NCI-H1105 treated with DMSO at 0.1 percent for 48 hours (cell line): ENCODE measurements around the gene CYLD.
A peak's percentile ranks its signal among the peaks of the same experiment; 100 is the strongest.

Experiments used
- DNase-seq: peaks from one replicate; lab custom pipeline; 2025; lab: John Stamatoyannopoulos, UW

Gene CYLD

GRCh38 chr16:50741781-50742575 is at the start of gene CYLD:
Gene CYLD (plus strand): TSS chr16:50742086. CDS start chr16:50749699, 7,613 bp downstream.
- DNase-seq, result peak; percentile 100

GRCh38 chr16:50692644-50692998 is 49.3 kb upstream of the CYLD start:
- no peak for DNase-seq

GRCh38 chr16:50692999-50693781 is 48.7 kb upstream of the CYLD start, which contains the start of gene NOD2:
Gene NOD2 (plus strand): TSS chr16:50693606. CDS start chr16:50699496, 5,890 bp downstream.
- DNase-seq, result no peak

DNA sequence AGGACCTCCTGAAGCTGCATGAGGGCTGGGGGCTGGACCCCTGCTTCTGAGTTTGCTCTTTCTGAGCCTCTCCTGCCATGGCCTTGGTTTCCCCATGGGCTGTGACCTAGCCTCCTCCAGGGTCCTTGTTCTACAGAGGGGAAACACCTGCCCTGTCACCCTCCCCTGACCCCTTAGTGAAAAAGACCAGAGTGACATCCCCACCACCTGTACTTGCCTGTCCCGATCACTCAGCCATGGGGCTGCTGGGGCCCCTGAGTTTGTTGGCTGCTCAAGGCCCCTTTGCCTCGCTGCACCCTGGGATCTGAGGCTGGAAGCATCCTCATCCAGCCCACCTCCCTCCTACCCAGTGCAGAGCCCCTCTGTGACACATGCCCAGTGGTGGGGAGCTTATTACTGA is 47.7 kb upstream of the CYLD start:
- no peak for DNase-seq

DNA sequence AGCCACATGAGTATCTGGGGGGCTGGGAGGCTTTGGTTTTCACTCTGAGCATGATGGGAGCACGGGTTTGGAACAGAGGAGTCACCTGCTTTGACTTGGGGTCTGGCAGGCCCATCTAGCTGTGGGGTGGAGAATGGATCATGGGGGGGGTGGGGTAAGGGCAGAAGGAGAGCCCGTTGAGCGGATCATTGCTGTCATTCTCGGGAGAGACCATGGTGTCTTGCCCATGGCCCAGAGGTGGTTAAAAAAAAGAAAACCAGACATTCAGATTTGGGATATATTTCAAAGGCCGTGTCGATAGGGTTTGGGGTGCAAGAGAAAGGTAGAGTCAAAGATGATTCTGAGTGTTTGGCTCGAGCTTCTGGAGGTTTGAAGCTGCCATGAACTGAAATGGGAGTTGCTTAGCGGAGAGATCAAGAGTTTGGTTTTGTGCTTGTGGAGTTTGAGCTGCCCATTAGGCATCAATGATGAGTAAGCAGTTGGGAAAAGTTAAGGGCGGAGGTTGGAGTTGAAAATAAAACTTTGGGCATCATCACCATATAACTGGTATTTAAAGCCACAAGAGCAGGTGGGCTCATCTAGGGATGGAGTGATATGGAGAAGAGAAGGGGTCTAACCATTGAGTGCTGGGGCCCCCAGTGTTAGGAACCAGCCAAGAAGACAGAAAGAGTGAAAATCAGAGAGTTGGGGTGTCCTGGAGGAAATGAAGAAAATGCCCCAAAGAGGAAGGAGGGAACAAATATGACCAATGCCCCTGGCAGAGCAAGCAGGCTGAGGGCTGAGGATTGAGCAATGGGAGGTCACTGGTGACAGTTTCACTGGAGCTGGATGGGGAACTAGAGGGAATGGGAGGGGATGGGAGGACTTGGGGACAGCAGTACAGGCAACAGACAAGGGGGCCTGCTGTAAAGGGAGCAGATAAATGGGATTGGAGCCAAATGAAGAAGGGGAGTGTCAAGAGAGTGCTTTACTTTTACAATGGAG is 46.6 kb upstream of the CYLD start:
- DNase-seq, result no peak

- no peak for DNase-seq
Measured at GRCh38 chr16:50696126-50696525, 45.8 kb upstream of the CYLD start.

DNA sequence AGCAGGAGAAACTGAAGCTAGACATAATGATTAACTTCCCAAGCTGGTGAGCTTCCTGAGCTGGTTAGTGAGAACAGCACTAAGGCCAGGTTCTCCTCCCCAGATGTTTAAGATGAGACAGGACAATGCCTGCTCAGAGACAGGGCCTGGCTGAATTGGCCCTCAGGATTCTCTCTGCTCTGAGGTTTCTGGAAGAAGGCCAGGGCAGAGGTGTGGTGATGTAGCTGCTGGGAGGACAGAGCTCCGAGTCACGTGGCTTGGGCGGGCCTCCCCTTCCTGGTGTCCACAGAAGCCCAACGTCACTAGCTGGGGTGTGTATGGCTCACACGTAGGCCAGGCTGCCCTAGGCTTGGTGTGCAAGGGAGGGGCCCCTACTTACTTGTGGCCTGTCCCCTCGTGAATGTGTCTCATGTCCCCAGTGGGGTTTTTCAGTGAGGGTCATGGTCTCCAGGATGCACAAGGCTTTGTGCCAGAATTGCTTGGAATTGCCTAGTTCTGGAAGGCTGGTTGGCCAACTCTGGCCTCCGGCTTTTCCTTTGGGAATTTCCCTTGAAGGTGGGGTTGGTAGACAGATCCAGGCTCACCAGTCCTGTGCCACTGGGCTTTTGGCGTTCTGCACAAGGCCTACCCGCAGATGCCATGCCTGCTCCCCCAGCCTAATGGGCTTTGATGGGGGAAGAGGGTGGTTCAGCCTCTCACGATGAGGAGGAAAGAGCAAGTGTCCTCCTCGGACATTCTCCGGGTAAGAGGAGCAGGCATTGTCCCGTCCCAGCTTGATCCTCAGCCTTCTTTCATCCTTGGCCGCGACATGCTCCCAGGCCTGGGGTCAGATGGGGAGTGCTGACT is 45.1 kb upstream of the CYLD start:
- no peak for DNase-seq

- DNase-seq, result no peak
Measured at GRCh38 chr16:50697421-50697715, 44.5 kb upstream of the CYLD start.

DNA sequence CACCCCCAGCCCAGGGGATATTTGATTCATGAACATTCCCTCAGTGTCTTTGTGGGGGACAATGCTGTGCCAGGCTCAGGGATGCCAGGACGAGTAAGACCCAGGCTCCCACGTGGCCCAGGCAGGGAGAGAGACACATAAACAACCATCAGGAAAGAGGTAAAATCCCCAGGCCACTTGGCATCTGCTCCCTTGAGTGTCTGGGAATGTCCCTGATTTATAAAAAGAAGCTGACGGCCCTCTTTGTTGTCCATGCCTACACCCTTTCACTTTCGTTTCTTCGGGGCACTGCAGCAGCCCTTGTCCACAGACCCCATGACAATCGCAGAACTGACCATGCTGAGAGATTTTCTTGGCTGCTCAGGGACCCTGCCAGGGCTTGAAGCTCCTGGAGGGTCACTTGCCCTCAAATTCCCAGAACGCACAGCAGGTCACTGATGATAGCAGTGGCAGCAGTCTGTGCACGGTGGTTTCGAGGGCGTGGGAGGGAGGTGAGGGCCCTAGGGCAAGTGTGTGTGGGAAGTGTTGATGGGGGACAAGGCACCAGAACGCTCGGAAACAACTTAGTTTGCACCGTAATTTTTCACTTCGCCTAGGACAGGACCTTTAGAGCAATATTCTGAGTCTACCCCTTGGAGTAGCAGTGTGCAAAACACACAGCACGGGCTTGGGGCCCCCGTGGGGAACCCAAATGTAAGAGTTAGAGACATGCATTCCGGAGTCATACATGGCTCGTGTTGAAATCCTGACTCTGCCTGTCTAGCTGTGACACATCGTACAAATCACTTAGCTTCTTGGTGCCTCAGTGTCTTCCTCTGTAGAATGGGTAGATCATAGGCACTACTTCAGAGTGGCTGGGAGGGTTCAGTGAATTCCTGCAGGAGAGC is 43.8 kb upstream of the CYLD start:
- no peak for DNase-seq

DNA sequence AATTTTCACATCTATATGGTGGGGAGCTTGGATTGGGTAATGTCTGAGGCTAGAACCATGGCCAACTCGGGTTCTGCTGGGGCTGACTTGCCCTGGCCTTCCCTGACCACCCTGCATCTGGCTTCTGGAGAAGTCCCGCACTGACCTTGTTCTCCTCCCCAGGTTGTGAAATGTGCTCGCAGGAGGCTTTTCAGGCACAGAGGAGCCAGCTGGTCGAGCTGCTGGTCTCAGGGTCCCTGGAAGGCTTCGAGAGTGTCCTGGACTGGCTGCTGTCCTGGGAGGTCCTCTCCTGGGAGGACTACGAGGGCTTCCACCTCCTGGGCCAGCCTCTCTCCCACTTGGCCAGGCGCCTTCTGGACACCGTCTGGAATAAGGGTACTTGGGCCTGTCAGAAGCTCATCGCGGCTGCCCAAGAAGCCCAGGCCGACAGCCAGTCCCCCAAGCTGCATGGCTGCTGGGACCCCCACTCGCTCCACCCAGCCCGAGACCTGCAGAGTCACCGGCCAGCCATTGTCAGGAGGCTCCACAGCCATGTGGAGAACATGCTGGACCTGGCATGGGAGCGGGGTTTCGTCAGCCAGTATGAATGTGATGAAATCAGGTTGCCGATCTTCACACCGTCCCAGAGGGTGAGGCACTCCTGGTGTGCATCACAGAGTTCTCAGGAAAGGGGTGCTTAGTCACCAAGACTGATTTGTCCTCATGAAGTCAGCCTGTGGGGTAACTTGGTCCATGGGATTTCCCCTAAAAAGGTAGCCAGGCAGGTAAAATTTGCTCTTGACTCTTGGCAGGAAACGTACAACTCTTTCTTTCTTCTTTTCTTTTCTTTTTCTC is 42.3 kb upstream of the CYLD start:
- DNase-seq, result no peak

GRCh38 chr16:50702725-50703124 is 39.2 kb upstream of the CYLD start:
- no peak for DNase-seq

- no peak for DNase-seq
Measured at GRCh38 chr16:50704245-50704644, 37.6 kb upstream of the CYLD start.

GRCh38 chr16:50705436-50706110 is 36.3 kb upstream of the CYLD start:
- DNase-seq, result no peak

DNA sequence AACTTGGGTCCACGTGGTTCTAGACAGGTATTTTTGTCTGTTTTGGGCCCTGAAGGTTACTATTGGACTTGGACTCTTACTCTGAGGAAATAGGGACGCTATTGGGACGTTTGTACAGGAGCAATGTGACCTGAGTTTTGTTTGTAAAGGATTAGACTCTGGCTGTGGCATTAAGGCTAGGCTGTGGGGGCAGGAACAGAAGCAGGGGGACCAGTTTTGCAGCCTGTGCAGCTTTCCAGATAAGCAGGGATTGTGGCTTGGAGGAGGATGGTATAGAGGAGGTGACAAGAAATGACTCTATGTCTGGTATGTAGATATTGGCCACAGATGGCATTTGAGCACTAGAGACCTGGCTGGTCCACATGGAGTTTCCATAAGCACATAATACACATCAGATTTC is 35.6 kb upstream of the CYLD start:
- DNase-seq, result no peak

GRCh38 chr16:50708373-50709060 is 33.4 kb upstream of the CYLD start:
- no peak for DNase-seq

GRCh38 chr16:50709061-50709684 is 32.7 kb upstream of the CYLD start:
- DNase-seq, result no peak

- no peak for DNase-seq
Measured at GRCh38 chr16:50709980-50710379, 31.9 kb upstream of the CYLD start.

- no peak for DNase-seq
Measured at GRCh38 chr16:50711040-50711439, 30.8 kb upstream of the CYLD start.
